NCI-H2196 (cell line): ENCODE data around the gene HAGH.

Experiments
- DNase-seq: peaks from one replicate; lab custom pipeline; 2025; ENCODE audit not compliant: unreplicated experiment; lab: John Stamatoyannopoulos, UW

HAGH gene

DNA sequence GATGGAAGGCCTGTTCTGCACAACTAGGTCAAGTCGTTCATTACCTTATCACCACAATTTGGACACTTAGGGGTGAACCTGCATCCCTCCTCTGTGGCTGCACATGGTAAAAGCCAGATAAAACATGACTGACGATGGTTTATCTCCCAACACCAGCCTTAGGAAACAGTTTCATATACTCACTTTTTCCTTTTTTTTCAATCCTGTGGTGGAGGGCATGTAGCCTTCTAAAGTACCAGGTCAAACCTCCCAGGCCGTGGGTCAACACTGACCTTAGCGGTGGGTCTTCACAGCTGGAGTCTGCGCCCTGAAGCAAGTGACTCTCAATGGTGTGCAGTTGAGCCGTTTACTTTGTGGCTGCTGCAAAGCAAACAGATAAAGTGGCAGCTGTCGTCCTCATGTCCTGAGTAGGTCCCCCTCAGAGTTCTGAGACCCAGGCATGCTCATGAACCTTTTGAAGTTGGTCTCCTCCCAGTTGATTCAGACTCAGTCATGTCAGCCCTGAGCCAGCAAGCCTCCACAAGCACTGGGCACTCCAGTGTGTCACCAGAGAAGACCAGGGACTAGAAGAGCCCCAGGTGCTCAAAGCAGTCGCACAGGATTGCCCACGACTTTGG lies 6.3 kb upstream of the HAGH start:
- no peak for DNase-seq

GRCh38 chr16:1831186-1832075 lies 4.8 kb upstream of the HAGH start:
- no peak for DNase-seq

DNA sequence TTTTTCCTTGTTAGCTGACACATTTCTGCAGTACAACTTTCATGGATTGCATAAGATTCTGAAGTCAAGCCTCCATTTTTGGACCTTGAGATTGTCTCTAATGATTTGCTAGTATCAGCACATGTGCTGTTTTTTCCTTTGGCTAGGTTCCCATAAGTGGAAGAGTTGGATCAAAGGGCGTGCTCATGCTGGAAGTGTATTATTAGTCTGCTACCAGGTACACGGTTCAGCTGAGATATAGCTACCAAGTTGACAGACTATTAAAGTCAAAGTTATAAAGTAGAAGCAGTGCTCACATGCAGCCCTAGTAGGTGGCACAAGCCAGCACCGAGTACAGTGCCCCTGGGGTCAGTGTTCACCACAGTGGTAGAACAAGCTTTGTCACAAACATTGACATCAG lies 3.6 kb upstream of the HAGH start:
- DNase-seq = no peak

DNA sequence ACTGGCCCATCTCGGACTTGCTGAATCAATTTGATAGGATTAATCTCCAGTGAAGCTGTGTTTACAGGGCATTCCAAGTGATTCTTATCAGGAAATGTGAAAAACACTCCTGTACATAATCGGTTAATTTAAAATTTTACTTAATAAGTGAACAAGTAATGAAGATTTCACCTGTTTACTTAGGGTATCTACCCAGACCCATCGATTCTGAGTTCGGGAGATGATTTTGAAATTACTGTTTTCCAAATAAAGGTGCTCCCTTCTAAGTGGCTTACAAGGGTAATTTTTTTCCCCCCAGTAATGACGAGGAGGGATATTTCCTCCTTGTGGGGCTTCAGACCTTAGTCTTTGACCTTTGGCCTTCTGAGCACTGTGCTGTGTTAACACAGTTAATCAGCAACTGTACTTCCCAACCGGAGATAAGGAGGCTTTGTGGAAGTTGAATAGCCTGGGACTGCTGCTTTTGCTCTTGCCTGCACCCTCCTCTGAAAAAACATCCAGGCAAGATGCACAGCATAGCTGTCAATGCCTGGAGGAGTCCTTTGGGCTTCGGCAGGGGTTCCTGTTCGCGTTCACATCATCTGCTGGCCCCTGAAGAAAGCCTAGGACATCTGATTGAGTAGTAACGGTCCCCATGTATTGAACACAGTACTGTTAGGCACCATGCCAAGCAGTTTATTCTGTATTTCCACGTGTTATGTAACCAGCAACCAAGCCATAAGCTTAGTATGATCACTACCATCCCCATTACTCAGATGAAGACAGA lies 2.2 kb upstream of the HAGH start:
- DNase-seq = no peak

GRCh38 chr16:1825864-1826690 lies 548 bp downstream of the HAGH start:
- peak; percentile 75 for DNase-seq

DNA sequence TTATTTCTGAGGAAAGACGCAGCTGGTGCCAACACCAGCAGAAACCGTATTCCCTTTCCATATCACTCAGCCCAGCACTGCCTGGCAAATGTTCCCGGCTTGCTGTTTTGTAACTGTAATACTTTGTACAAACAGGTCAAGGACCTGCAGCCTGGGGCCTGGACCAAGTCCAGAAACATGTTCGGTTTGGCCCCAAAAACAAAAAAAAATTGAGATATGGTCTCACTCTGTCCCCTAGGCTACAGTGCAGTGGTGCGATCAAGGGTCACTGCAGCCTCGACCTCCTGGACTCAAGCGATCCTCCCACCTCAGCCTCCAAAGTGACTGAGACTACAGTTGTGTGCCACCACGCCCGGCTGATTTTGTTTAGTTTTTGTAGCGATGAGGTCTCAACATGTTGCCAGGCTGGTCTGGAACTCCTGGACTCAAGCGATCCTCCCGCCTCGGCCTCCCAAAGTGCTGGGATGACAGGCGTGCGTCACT lies 1.2 kb downstream of the HAGH start:
- no peak for DNase-seq

GRCh38 chr16:1823821-1824220 lies 2.8 kb downstream of the HAGH start:
- no peak for DNase-seq

GRCh38 chr16:1822801-1823200 lies 3.8 kb downstream of the HAGH start:
- DNase-seq = no peak

DNA sequence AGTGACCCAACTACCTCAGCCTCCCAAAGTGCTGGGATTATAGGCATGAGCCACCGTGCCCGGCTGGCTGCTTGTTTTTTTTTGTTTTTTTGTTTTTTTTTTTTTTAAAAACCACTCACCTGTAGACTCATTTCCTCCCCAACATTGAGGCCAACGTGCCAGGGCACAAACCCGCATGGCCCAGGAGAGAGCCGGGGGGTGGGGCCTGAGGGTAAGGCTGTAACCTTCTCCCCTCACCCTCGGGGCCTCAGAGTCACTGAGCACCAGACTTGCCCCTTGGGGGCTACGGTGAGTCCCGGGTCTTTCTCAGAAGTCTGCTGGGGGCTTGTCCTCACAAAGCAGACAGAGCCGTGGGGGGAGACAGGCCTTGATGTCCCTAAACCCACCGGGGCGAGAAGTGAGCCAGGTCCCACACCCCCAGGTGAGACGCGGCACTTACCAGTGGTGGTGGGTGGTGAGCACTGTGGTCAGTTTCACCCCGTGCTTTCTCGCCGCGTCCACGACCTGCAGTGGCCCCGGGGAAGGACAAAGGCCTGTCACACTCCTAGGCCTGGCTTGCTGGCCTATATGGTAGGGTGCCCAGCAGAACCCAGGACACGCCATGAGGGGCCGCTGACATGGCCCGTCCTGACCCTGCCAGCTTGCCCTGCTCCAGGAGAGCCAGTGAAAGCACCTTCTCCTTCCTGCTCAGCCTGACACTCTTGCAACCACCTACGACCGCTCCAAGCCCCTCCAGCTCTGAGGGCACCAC lies 4.6 kb downstream of the HAGH start:
- no peak for DNase-seq

DNA sequence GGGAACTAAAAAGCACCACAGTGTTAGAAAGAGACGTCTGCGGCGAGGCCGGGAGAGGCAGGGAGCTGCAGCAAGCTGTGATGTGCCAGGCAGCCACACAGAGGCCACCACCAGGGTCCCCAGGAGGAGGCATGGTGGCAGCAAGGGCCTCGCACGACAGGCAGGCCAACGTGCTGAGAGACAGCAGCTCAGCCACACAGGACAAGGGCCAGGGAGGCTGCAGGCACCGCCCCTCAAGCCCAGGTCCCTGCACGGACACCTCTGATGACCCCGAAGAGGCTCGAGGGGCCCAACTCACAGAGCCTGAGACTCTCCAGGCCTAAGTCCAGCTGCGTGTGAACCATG lies 5.7 kb downstream of the HAGH start:
- no peak for DNase-seq

DNA sequence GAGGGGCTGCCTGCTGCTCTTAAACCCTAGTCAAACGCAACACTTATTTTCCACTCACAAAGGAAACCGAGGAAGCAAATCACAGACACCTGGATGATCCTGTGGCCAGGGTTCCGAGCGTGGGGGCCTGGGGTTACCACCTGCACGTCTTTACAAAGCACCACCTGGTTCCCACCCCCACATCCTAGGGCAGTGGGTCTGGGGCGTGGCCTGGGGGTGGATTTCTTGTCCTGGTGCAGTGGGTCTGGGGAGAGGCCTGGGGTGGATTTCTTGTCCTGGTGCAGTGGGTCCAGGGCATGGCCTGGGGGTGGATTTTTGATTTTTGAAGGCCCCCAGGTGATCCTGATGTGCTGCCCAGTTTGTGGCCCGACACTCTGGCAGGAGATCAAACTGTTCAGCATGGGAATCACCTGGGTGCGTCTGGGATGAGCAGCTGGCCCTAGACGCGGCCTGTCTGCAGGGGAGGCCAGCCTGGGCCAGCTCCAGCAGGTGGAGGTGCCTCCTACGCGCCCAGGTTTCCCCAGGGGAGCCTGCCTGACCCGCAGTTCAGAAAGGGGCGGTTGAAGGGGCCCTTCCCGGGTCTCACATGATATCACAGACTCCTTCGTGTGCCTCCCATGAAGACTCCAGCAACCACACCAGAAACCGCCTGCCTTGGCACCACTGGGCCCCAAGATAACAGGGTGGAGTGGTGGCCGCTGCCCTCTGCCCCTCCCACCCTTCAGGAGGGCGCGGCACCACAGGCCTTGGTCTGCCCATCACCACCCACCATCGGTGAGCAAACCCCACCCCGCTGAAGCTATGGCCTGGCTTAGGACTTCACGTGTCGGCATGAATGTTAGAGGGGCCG lies 6.3 kb downstream of the HAGH start:
- DNase-seq = no peak

GRCh38 chr16:1819611-1820010 lies 7.0 kb downstream of the HAGH start:
- DNase-seq = no peak

DNA sequence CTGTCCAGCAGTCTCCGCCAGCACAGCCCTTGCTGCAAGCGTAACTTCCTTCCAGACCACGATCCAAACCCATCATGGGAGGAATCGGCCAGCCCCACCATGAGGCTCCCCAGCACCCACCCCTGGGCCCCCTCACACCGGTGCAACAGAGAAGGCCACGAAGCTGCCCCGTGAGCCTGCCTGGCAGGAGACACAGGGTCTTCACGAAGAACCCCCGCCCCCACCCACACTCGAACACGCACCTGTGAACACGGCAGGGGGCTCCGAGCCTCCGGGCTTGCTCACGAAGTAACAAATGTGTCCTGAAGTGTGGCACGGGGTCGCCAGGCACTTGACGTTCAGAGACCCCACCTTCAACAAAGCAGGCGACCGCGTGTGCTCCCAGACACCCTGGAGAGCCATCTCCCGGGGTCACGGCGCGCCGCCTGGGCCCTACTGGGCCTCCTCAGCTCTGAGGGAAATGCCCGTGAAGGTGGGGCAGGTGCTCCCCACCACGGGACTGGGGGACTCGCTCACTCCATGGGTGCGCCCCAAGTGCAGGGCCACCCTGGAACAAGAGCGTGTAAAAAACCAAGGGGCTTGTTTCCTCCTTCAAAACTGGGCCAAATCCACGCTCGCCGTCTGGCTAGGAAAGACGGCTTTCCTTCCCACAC lies 7.6 kb downstream of the HAGH start:
- no peak for DNase-seq

DNA sequence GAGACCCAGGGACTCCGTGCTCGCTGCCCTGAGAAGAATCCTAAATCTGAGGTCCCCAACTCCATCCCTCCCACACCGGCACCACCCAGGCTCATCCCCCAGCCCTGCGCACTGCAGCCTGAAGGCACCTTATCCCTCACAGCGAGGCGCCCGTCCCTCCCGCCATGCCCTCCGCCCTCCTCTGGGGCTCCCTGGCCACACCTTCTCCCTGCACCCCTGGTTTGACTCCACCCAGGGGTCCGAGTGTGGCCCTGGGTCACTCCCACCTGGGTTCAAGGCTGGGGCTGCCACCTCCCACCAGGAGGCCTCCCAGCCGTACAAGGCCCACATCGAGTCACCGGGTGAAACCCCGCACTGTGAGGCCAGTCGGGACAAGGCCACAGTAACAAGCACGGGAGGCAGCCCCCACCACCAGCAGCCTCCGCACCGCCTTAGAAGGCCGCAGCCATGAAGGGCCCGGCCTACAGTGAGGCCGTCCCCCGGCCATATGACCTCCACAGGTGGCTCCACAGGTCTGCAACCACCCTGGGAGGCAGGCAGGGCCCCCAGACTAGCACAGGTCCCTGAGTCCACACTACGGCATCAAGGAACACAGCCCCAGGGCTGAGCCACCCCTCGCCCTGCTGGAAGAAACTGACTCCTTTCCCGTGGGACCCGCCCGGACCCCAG lies 8.3 kb downstream of the HAGH start:
- no peak for DNase-seq

- no peak for DNase-seq
Observed at GRCh38 chr16:1817716-1818115, 8.9 kb downstream of the HAGH start.

- DNase-seq = no peak
Observed at GRCh38 chr16:1817276-1817589, 9.4 kb downstream of the HAGH start.

DNA sequence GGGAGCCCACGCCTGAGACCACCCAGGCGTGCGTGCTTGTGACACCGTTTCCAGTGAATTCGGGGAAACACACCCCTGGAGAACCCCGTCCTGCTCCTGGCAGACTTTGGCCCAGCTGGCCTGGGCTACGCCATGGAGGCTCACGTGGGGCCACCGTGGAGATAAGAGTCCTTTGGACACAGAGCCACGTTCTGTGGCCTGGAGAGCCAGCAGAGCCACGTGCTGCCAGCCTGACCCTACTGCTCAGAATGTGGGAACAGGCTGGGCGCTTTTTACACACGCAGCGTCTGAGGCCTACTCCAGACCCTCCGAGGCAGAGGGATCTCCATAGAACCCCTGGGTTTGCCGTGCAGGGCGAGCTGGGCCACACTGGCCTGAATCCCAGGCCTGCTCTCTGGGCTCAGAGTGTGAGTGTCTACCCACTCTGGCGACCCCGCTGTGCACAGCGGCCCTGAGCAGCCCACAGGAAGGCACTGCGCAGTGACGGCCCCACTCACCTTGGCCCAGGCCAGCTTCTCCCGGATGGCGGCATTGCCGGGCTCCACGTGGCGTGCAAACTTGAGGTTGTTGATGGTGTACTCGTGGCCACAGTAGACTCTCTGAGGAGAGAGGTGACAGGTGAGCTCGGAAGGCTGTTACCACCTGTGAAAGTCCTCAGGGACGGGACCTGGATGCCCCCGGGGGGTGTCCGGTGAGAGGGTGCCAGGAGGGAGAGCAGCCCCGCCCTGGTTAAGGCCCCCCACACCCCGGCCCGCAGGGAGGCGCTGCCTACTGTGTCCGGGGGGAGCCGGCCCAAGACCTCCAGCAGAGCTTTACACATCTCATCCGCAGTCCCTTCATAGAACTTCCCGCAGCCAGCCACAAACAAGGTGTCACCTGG lies 10.0 kb downstream of the HAGH start:
- no peak for DNase-seq

GRCh38 chr16:1815461-1815860 lies 11.2 kb downstream of the HAGH start:
- no peak for DNase-seq
